Spleen (tissue), 7 donors: ENCODE measurements around the gene DHX57.

Source experiments
- CTCF ChIP-seq, 11 experiments: fragments of 200-600 bp in 7 of 11; fragments of 450-650 bp in 4 of 11; sonication (generic) in 4 of 11; IDR thresholded peaks in 8 of 11; conservative IDR thresholded peaks in 3 of 11; 1 replicate in 7 of 11; 2 replicates in 4 of 11; pipeline versions ENCODE4 v1.4.0 to v1.8.0; 2016 to 2021; ENCODE audit warnings: antibody characterized with exemption in 11 of 11, inconsistent platforms in 4 of 11, mild to moderate bottlenecking in 1 of 11
- POLR2A ChIP-seq, 3 donors: fragments of 450-650 bp; IDR thresholded peaks; one replicate each; pipeline ENCODE4 v1.5.1; 2017; ENCODE audit warnings: antibody characterized with exemption in 3 of 3, mild to moderate bottlenecking in 1 of 3
- POLR2AphosphoS5 ChIP-seq, 3 donors: sonication (generic); formaldehyde crosslinking; IDR thresholded peaks; one replicate each; pipeline ENCODE4 v1.5.1; 2017; ENCODE audit warnings: antibody characterized with exemption in 3 of 3
- donor health status: DM: no; HTN: no; CAD: no; lungs with moderate emphysema.
- donor health status: DM: no; HTN: no; CAD: no.
- donor health status: DM: no; HTN: no; CAD: no.

GRCh38 chr2:38791744-38792143, 84.0 kb downstream of the DHX57 start:
- no peak for TF ChIP-seq CTCF (IDR thresholded peaks at IDR 0.05 in 8 of 11, conservative IDR thresholded peaks at IDR 0.05 in 3 of 11)
- no peak for TF ChIP-seq POLR2A (IDR thresholded peaks at IDR 0.05)
- TF ChIP-seq POLR2AphosphoS5 (IDR thresholded peaks at IDR 0.05) = no peak
